Measurements from ENCODE around the gene MARK4.

DNA sequence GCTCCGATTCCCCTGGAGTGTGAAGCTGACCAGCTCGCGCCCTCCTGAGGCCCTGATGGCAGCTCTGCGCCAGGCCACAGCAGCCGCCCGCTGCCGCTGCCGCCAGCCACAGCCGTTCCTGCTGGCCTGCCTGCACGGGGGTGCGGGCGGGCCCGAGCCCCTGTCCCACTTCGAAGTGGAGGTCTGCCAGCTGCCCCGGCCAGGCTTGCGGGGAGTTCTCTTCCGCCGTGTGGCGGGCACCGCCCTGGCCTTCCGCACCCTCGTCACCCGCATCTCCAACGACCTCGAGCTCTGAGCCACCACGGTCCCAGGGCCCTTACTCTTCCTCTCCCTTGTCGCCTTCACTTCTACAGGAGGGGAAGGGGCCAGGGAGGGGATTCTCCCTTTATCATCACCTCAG is 51.3 kb downstream of the MARK4 start:
- TF ChIP-seq, protein P1, sequence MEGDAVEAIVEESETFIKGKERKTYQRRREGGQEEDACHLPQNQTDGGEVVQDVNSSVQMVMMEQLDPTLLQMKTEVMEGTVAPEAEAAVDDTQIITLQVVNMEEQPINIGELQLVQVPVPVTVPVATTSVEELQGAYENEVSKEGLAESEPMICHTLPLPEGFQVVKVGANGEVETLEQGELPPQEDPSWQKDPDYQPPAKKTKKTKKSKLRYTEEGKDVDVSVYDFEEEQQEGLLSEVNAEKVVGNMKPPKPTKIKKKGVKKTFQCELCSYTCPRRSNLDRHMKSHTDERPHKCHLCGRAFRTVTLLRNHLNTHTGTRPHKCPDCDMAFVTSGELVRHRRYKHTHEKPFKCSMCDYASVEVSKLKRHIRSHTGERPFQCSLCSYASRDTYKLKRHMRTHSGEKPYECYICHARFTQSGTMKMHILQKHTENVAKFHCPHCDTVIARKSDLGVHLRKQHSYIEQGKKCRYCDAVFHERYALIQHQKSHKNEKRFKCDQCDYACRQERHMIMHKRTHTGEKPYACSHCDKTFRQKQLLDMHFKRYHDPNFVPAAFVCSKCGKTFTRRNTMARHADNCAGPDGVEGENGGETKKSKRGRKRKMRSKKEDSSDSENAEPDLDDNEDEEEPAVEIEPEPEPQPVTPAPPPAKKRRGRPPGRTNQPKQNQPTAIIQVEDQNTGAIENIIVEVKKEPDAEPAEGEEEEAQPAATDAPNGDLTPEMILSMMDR (IDR thresholded peaks at IDR 0.05) = no peak
- TF ChIP-seq POLR2A (IDR thresholded peaks at IDR 0.05) = no peak

Data from lower leg skin (tissue), 3 donors.